Hepatocyte (in vitro differentiated cells): ENCODE data around the gene GCNT2.

ENCODE experiments used
- CTCF ChIP-seq: fragments of 200-600 bp; sonication (generic); IDR thresholded peaks from 2 replicates; pipeline ENCODE4 v1.5.1; 2016; ENCODE audit warnings: antibody characterized with exemption, mild to moderate bottlenecking; ENCODE audit not compliant: poor library complexity
- EZH2 ChIP-seq: fragments of 200-600 bp; sonication (generic); IDR thresholded peaks from 2 replicates; pipeline ENCODE4 v1.6.1; 2016; ENCODE audit warnings: antibody characterized with exemption, mild to moderate bottlenecking, borderline replicate concordance
- EZH2phosphoT487 ChIP-seq: fragments of 200-600 bp; sonication (generic); IDR thresholded peaks from one replicate; pipeline ENCODE4 v1.6.1; 2018; ENCODE audit warnings: antibody characterized with exemption, mild to moderate bottlenecking, low read depth, moderate library complexity; ENCODE audit not compliant: unreplicated experiment, severe bottlenecking

- TF ChIP-seq CTCF (no peak), EZH2 (no peak), EZH2phosphoT487 (no peak)
Observed at GRCh38 chr6:10511477-10511876, 9.7 kb upstream of the GCNT2 start.
